ENCODE results near the gene FBXO39.
"Not testable (repeated sequence)": the region's sequence is repeated elsewhere in the genome, so short reads cannot be mapped to it uniquely, and the experiment has no call there.

GRCh38 chr17:6746665-6747064 is 29.4 kb upstream of the FBXO39 start:
- not testable (repeated sequence) for TF ChIP-seq CTCF, POLR2A (IDR thresholded peaks at IDR 0.05)

Data from adrenal gland (tissue), 5 donors.